ENCODE measurements around the gene AP2A2. TPM values are rescaled to one million over a fixed set of nuclear protein-coding genes. Genes with fewer than 3 reads are reported as not detected.

AP2A2 gene
- total RNA-seq, 1 donor from 2014 or later: 63.2 TPM

GRCh38 chr11:1034456-1035295 lies 109.0 kb downstream of the AP2A2 start:
- no peaks in the 10 kb centered on the region for H3K9me3 Mint-ChIP-seq
- H3K36me3 Mint-ChIP-seq (ENCODE audit: low read depth): no peaks in the 10 kb centered on the region
- H3K27me3 Mint-ChIP-seq (ENCODE audit: low read depth): no peaks in the 10 kb centered on the region
- H3K4me1 Mint-ChIP-seq (ENCODE audit: low read depth): no peaks in the 10 kb centered on the region
- no peak overlapping the region for H3K4me3 Mint-ChIP-seq (ENCODE audit: low read depth)
- no peak for DNase-seq (ENCODE audit: low spot score)
- no peak overlapping the region for H3K27ac Mint-ChIP-seq
- intact Hi-C loops (cut with micrococcal nuclease): no loop called here

GRCh38 chr11:1035577-1036283 lies 110.1 kb downstream of the AP2A2 start:
- Mint-ChIP-seq H3K4me3 (ENCODE audit: low read depth) (no peak overlapping the region), H3K4me1 (ENCODE audit: low read depth) (no peaks in the 10 kb centered on the region), H3K9me3 (no peaks in the 10 kb centered on the region), H3K36me3 (ENCODE audit: low read depth) (no peaks in the 10 kb centered on the region), H3K27me3 (ENCODE audit: low read depth) (no peaks in the 10 kb centered on the region), H3K27ac (no peak overlapping the region)
- intact Hi-C loops (cut with micrococcal nuclease): no loop called here
- no peak for DNase-seq (ENCODE audit: low spot score)

- Mint-ChIP-seq H3K4me3 (ENCODE audit: low read depth) (no peak within 1 kb of the TSS), H3K36me3 (ENCODE audit: low read depth) (no peaks in the 10 kb centered on the region), H3K4me1 (ENCODE audit: low read depth) (no peaks in the 10 kb centered on the region), H3K27ac (no peak within 1 kb of the TSS), H3K9me3 (no peaks in the 10 kb centered on the region), H3K27me3 (ENCODE audit: low read depth) (no peaks in the 10 kb centered on the region)
- DNase-seq (ENCODE audit: low spot score): no peak
- intact Hi-C loops (cut with micrococcal nuclease): no loop called here
These were observed 110.7 kb downstream of the AP2A2 start, which contains the start of gene MUC6 for GRCh38 chr11:1036303-1036923. Gene MUC6, minus strand, starts transcription at chr11:1036718. Its CDS starts 63 bp downstream, at chr11:1036655.

GRCh38 chr11:1036931-1037330 lies 111.3 kb downstream of the AP2A2 start:
- DNase-seq (ENCODE audit: low spot score): no peak
- no peaks in the 10 kb centered on the region for H3K27me3 Mint-ChIP-seq (ENCODE audit: low read depth)
- H3K36me3 Mint-ChIP-seq (ENCODE audit: low read depth): no peaks in the 10 kb centered on the region
- H3K9me3 Mint-ChIP-seq: no peaks in the 10 kb centered on the region
- no peak overlapping the region for H3K4me3 Mint-ChIP-seq (ENCODE audit: low read depth)
- H3K4me1 Mint-ChIP-seq (ENCODE audit: low read depth): no peaks in the 10 kb centered on the region
- H3K27ac Mint-ChIP-seq: no peak overlapping the region
- intact Hi-C loops (cut with micrococcal nuclease): no loop called here

GRCh38 chr11:1037506-1038055 lies 111.9 kb downstream of the AP2A2 start:
- intact Hi-C loops (cut with micrococcal nuclease): no loop called here

GRCh38 chr11:1038361-1038760 lies 112.7 kb downstream of the AP2A2 start:
- no peaks in the 10 kb centered on the region for H3K36me3 Mint-ChIP-seq (ENCODE audit: low read depth)
- H3K27ac Mint-ChIP-seq: no peak overlapping the region
- no peak for DNase-seq (ENCODE audit: low spot score)
- intact Hi-C loops (cut with micrococcal nuclease): no loop called here
- no peaks in the 10 kb centered on the region for H3K9me3 Mint-ChIP-seq
- H3K4me3 Mint-ChIP-seq (ENCODE audit: low read depth): no peak overlapping the region
- no peaks in the 10 kb centered on the region for H3K4me1 Mint-ChIP-seq (ENCODE audit: low read depth)
- no peaks in the 10 kb centered on the region for H3K27me3 Mint-ChIP-seq (ENCODE audit: low read depth)

More at GRCh38 chr11:1037506-1038055, 111.9 kb downstream of the AP2A2 start:
- H3K4me3 Mint-ChIP-seq (ENCODE audit: low read depth): no peak overlapping the region
- no peak for DNase-seq (ENCODE audit: low spot score)
- no peaks in the 10 kb centered on the region for H3K9me3 Mint-ChIP-seq
- no peaks in the 10 kb centered on the region for H3K36me3 Mint-ChIP-seq (ENCODE audit: low read depth)
- H3K27ac Mint-ChIP-seq: no peak overlapping the region
- no peaks in the 10 kb centered on the region for H3K4me1 Mint-ChIP-seq (ENCODE audit: low read depth)
- no peaks in the 10 kb centered on the region for H3K27me3 Mint-ChIP-seq (ENCODE audit: low read depth)

- H3K9me3 Mint-ChIP-seq: no peaks in the 10 kb centered on the region
- H3K4me1 Mint-ChIP-seq (ENCODE audit: low read depth): no peaks in the 10 kb centered on the region
- intact Hi-C loops (cut with micrococcal nuclease): no loop called here
- no peak overlapping the region for H3K4me3 Mint-ChIP-seq (ENCODE audit: low read depth)
- H3K27me3 Mint-ChIP-seq (ENCODE audit: low read depth): no peaks in the 10 kb centered on the region
- no peak overlapping the region for H3K27ac Mint-ChIP-seq
- DNase-seq (ENCODE audit: low spot score): no peak
- H3K36me3 Mint-ChIP-seq (ENCODE audit: low read depth): no peaks in the 10 kb centered on the region
These were observed 113.3 kb downstream of the AP2A2 start for GRCh38 chr11:1038921-1039320.

- intact Hi-C loops (cut with micrococcal nuclease): no loop called here
- H3K27me3 Mint-ChIP-seq (ENCODE audit: low read depth): no peaks in the 10 kb centered on the region
- no peak overlapping the region for H3K4me3 Mint-ChIP-seq (ENCODE audit: low read depth)
These were observed 114.1 kb downstream of the AP2A2 start for GRCh38 chr11:1039481-1040427.

GRCh38 chr11:1040428-1041148 lies 114.9 kb downstream of the AP2A2 start:
- H3K4me3 Mint-ChIP-seq (ENCODE audit: low read depth): no peak overlapping the region
- H3K27me3 Mint-ChIP-seq (ENCODE audit: low read depth): peaks cover 2% of the 10 kb centered on the region
- DNase-seq (ENCODE audit: low spot score): no peak
- H3K4me1 Mint-ChIP-seq (ENCODE audit: low read depth): no peaks in the 10 kb centered on the region
- H3K9me3 Mint-ChIP-seq: no peaks in the 10 kb centered on the region
- intact Hi-C loops (cut with micrococcal nuclease): no loop called here
- H3K27ac Mint-ChIP-seq: no peak overlapping the region
- H3K36me3 Mint-ChIP-seq (ENCODE audit: low read depth): no peaks in the 10 kb centered on the region

More at GRCh38 chr11:1039481-1040427, 114.1 kb downstream of the AP2A2 start:
- H3K27ac Mint-ChIP-seq: no peak overlapping the region
- DNase-seq (ENCODE audit: low spot score): no peak
- H3K36me3 Mint-ChIP-seq (ENCODE audit: low read depth): no peaks in the 10 kb centered on the region
- no peaks in the 10 kb centered on the region for H3K4me1 Mint-ChIP-seq (ENCODE audit: low read depth)
- no peaks in the 10 kb centered on the region for H3K9me3 Mint-ChIP-seq

- Mint-ChIP-seq H3K27me3 (ENCODE audit: low read depth) (peaks cover 2% of the 10 kb centered on the region), H3K27ac (no peak overlapping the region), H3K36me3 (ENCODE audit: low read depth) (no peaks in the 10 kb centered on the region), H3K4me1 (ENCODE audit: low read depth) (no peaks in the 10 kb centered on the region), H3K4me3 (ENCODE audit: low read depth) (no peak overlapping the region), H3K9me3 (no peaks in the 10 kb centered on the region)
- intact Hi-C loops (cut with micrococcal nuclease): no loop called here
- DNase-seq (ENCODE audit: low spot score): no peak
These were observed 115.4 kb downstream of the AP2A2 start for GRCh38 chr11:1041149-1041467.

GRCh38 chr11:1041471-1041870 lies 115.8 kb downstream of the AP2A2 start:
- Mint-ChIP-seq H3K36me3 (ENCODE audit: low read depth) (no peaks in the 10 kb centered on the region), H3K27me3 (ENCODE audit: low read depth) (peaks cover 6% of the 10 kb centered on the region), H3K27ac (no peak overlapping the region), H3K4me1 (ENCODE audit: low read depth) (no peaks in the 10 kb centered on the region), H3K9me3 (no peaks in the 10 kb centered on the region), H3K4me3 (ENCODE audit: low read depth) (no peak overlapping the region)
- no peak for DNase-seq (ENCODE audit: low spot score)
- intact Hi-C loops (cut with micrococcal nuclease): no loop called here
